ENCODE data around the gene GFI1B. TPM values are rescaled to one million over a fixed set of nuclear protein-coding genes. Genes with fewer than 3 reads are reported as not detected.
"Not testable (repeated sequence)": the region's sequence is repeated elsewhere in the genome, so short reads cannot be mapped to it uniquely, and the experiment has no call there.

GFI1B gene
- total RNA-seq, 1 donor from 2014 or later: not detected

DNA sequence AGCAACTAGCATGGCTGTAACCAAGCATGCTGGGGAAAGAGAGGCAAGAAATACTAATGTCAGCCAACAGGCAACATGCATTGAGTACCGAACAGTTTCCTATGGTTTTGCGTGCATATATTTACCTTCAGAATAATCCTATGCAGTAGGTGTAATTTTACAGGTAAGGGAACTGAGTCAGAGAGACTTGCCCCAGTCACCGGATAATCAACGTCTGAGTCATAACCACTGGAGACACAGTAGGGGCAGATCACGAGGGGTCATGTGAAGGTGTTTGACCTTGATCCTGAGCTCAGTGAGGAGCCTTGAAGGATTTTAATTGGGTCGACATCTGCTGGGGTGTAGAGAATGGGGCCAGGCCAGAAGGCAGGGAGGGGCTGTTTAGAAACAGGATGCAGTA, 20.7 kb upstream of the GFI1B start:
- no peak for FAIRE-seq
- DNase-seq (ENCODE audit: low read depth): peak; percentile 65
- no peaks in the 10 kb centered on the region for H3K36me3 ChIP-seq (ENCODE audit: control insufficient read depth, insufficient read depth, low read length)
- TF ChIP-seq, protein P1, sequence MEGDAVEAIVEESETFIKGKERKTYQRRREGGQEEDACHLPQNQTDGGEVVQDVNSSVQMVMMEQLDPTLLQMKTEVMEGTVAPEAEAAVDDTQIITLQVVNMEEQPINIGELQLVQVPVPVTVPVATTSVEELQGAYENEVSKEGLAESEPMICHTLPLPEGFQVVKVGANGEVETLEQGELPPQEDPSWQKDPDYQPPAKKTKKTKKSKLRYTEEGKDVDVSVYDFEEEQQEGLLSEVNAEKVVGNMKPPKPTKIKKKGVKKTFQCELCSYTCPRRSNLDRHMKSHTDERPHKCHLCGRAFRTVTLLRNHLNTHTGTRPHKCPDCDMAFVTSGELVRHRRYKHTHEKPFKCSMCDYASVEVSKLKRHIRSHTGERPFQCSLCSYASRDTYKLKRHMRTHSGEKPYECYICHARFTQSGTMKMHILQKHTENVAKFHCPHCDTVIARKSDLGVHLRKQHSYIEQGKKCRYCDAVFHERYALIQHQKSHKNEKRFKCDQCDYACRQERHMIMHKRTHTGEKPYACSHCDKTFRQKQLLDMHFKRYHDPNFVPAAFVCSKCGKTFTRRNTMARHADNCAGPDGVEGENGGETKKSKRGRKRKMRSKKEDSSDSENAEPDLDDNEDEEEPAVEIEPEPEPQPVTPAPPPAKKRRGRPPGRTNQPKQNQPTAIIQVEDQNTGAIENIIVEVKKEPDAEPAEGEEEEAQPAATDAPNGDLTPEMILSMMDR (IDR thresholded peaks at IDR 0.05; ENCODE audit: insufficient read depth, low read length, severe bottlenecking): no peak
- H3K4me3 ChIP-seq (ENCODE audit: low read depth, low read length): no peak overlapping the region
- H3K27me3 ChIP-seq (ENCODE audit: control insufficient read depth, insufficient read depth, low read length): peaks cover 2% of the 10 kb centered on the region

DNA sequence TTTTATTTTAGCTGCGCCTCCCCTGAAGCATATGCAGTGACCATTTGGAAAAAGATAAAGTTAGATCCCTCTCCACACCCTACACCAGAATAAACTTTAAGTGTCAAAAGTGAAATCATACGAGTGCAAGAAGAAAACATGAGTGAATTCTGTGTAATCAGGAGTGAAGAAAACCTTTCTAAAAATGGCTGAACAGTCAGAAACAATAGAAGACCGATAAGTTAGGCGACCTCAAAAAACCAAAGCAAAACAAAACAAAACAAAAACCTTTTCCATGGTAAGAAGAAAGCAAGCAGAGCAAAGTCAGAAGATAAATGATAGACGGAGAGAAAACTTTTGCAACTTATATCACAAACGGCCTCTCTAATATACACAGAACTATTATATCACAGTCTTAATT, 17.5 kb upstream of the GFI1B start:
- DNase-seq (ENCODE audit: low read depth) (no peak), FAIRE-seq (no peak)
- TF ChIP-seq, protein P1 (IDR thresholded peaks at IDR 0.05; ENCODE audit: insufficient read depth, low read length, severe bottlenecking): no peak
- no peak overlapping the region for H3K4me3 ChIP-seq (ENCODE audit: low read depth, low read length)
- peaks cover 2% of the 10 kb centered on the region for H3K27me3 ChIP-seq (ENCODE audit: control insufficient read depth, insufficient read depth, low read length)
- H3K36me3 ChIP-seq (ENCODE audit: control insufficient read depth, insufficient read depth, low read length): no peaks in the 10 kb centered on the region

DNA sequence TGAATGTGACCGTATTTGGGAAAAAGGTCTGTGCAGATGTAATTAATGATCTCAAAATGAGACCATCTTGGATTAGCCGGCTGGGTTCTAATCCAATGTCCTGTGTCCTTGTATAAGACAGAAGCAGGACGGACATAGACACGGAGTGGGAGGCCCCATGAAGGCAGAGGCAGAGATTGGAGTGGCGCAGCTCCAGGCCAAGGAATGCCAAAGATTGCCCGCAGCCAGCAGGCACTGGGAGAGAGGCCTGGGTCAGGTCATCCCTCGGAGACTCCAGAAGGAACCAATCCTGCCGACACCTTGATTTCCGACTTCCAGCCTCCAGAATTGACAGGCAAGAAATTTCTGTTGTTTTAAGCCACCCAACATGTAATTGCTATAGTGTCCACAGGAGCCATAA, 13.0 kb upstream of the GFI1B start:
- no peak overlapping the region for H3K4me3 ChIP-seq (ENCODE audit: low read depth, low read length)
- H3K27me3 ChIP-seq (ENCODE audit: control insufficient read depth, insufficient read depth, low read length): no peaks in the 10 kb centered on the region
- DNase-seq (ENCODE audit: low read depth) (no peak), FAIRE-seq (no peak)
- TF ChIP-seq, protein P1 (IDR thresholded peaks at IDR 0.05; ENCODE audit: insufficient read depth, low read length, severe bottlenecking): no peak
- H3K36me3 ChIP-seq (ENCODE audit: control insufficient read depth, insufficient read depth, low read length): no peaks in the 10 kb centered on the region

DNA sequence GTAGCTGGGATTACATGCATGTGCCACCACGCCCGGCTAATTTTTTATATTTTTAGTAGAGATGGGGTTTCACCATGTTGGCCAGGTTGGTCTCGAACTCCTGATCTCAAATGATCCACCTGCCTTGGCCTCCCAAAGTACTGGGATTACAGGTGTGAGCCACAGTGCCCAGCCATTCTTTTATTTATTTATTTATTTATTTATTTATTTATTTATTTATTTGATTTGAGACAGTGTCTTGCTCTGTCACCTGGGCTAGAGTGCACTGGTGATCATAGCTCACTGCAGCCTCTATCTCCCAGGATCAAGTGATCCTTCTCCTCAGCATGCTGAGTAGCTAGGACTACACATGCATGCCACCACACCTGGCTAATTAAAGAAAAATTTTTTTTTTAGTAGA, 10.6 kb upstream of the GFI1B start:
- not testable (repeated sequence) for H3K4me3 ChIP-seq (ENCODE audit: low read depth, low read length); H3K36me3 ChIP-seq (ENCODE audit: control insufficient read depth, insufficient read depth, low read length); FAIRE-seq; H3K27me3 ChIP-seq (ENCODE audit: control insufficient read depth, insufficient read depth, low read length); DNase-seq (ENCODE audit: low read depth)

DNA sequence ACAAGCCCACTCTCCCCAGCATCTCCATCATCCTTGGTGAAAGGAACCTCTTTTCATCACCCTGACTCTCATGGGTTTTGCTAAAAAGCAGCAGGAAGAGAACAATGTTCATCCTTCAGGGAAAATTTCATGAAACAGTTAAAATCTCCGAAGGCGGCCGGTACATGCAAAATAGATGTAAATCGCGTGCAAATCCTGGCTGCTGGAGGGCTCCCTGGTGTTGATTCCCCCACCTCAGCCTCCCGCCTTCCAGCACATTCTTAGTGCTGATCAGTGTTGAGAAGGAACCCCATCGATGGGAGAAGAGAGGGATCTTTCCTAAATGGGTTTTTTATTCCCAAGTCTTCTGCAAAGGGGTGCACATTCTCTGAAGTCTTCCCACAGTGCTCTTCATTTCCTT, 8.7 kb upstream of the GFI1B start:
- no peaks in the 10 kb centered on the region for H3K27me3 ChIP-seq (ENCODE audit: control insufficient read depth, insufficient read depth, low read length)
- H3K4me3 ChIP-seq (ENCODE audit: low read depth, low read length): no peak overlapping the region
- TF ChIP-seq, protein P1 (IDR thresholded peaks at IDR 0.05; ENCODE audit: insufficient read depth, low read length, severe bottlenecking): no peak
- H3K36me3 ChIP-seq (ENCODE audit: control insufficient read depth, insufficient read depth, low read length): no peaks in the 10 kb centered on the region
- DNase-seq (ENCODE audit: low read depth) (no peak), FAIRE-seq (no peak)

DNA sequence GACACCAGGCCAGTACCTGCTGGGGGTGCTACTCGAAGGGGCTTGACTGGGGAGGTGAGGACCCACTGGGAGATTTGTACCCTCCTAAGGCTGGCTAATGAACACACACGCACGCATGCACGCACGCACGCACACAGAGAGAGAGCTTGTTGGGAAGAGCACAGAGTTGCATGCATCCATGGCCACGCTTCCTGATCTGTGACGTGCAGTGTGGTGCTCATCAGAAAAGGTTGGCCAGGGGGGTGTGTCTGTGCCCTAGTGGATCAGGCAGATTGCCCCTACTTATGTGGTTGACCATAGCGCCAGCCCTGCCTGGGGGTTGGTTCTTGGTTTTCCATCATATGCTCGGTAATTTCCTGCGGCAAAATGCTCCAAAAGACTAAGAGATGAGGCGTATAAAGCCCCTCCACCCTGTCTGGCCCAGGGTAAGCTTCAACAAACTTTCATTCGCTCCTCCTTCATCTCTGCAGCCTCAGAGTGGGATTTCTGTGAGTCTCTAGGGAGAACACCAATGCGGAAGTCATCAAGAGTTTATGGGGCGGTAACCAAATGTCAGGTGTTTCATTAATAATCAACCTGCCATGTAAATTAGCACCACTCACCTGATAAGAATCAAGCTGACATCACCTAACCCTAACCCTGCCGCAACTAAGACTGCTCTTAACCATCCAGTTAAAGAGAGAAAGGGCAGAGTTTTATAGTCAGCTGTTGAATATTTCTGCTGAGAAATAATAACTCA, 8.0 kb upstream of the GFI1B start:
- DNase-seq (ENCODE audit: low read depth) (no peak), FAIRE-seq (no peak)
- TF ChIP-seq, protein P1 (IDR thresholded peaks at IDR 0.05; ENCODE audit: insufficient read depth, low read length, severe bottlenecking): no peak
- Histone ChIP-seq H3K27me3 (ENCODE audit: control insufficient read depth, insufficient read depth, low read length) (no peaks in the 10 kb centered on the region), H3K36me3 (ENCODE audit: control insufficient read depth, insufficient read depth, low read length) (no peaks in the 10 kb centered on the region), H3K4me3 (ENCODE audit: low read depth, low read length) (no peak overlapping the region)
